Keratinocyte (primary cell): ENCODE results near the gene ARHGEF28. TPM values are rescaled to one million over a fixed set of nuclear protein-coding genes. Genes with fewer than 3 reads are reported as not detected.

ENCODE experiments used
- DNase-seq: peaks from one replicate; pipeline ENCODE4 v3.0.0-alpha.2; 2011; ENCODE audit warnings: low read depth, missing footprints, low spot score
- FAIRE-seq: peaks from 2 replicates; lab custom pipeline; 2011; peaks lifted over from hg19 to GRCh38; lab: Jason Lieb, UNC
- H2AFZ ChIP-seq: 2 replicates; pipeline ENCODE4 v1.6.0; 2012; ENCODE audit warnings: low read length, control low read depth, inconsistent platforms; ENCODE audit not compliant: control insufficient read depth
- H3K27ac ChIP-seq: 2 replicates; pipeline ENCODE4 v1.5.1; 2011; ENCODE audit warnings: low read length; ENCODE audit not compliant: control insufficient read depth, insufficient read depth
- H3K27me3 ChIP-seq: 3 replicates; pipeline ENCODE4 v1.6.0; 2011; ENCODE audit warnings: low read length; ENCODE audit not compliant: control insufficient read depth, insufficient read depth; ENCODE audit errors: extremely low read depth
- H3K36me3 ChIP-seq, 2 experiments: 2 replicates in 1 of 2; 3 replicates in 1 of 2; pipeline ENCODE4 v1.5.1; 2011; ENCODE audit warnings: low read length in 2 of 2, mild to moderate bottlenecking in 1 of 2; ENCODE audit not compliant: control insufficient read depth in 2 of 2, insufficient read depth in 2 of 2; ENCODE audit errors: extremely low read depth in 1 of 2
- H3K4me1 ChIP-seq: 3 replicates; pipeline ENCODE4 v1.5.1; 2011; ENCODE audit warnings: low read length; ENCODE audit not compliant: control insufficient read depth, insufficient read depth; ENCODE audit errors: extremely low read depth
- H3K4me2 ChIP-seq: 3 replicates; pipeline ENCODE4 v1.6.0; 2011; ENCODE audit warnings: low read depth, low read length; ENCODE audit not compliant: control insufficient read depth, insufficient read depth; ENCODE audit errors: extremely low read depth
- H3K4me3 ChIP-seq, 3 experiments: fragments of 200-600 bp in 1 of 3; sonication (generic) in 1 of 3; 2 replicates in 2 of 3; 3 replicates in 1 of 3; pipeline ENCODE4 v1.5.1; 2011 to 2016; ENCODE audit warnings: low read length in 3 of 3, mild to moderate bottlenecking in 3 of 3, control low read depth in 2 of 3, inconsistent platforms in 1 of 3, low read depth in 1 of 3, mixed read lengths in 1 of 3, mixed run types in 1 of 3, moderate library complexity in 1 of 3; ENCODE audit not compliant: control insufficient read depth in 2 of 3, insufficient read depth in 2 of 3; ENCODE audit errors: extremely low read depth in 1 of 3
- H3K79me2 ChIP-seq: 2 replicates; pipeline ENCODE4 v1.6.0; 2012; ENCODE audit warnings: low read length; ENCODE audit not compliant: control insufficient read depth, insufficient read depth
- H3K9ac ChIP-seq: 3 replicates; pipeline ENCODE4 v1.6.0; 2011; ENCODE audit warnings: low read length; ENCODE audit not compliant: control insufficient read depth, insufficient read depth; ENCODE audit errors: extremely low read depth
- H3K9me1 ChIP-seq: 3 replicates; pipeline ENCODE4 v1.6.0; 2011; ENCODE audit warnings: low read length; ENCODE audit not compliant: control insufficient read depth, insufficient read depth; ENCODE audit errors: extremely low read depth
- H3K9me3 ChIP-seq: 2 replicates; pipeline ENCODE4 v1.5.1; 2012; ENCODE audit warnings: low read depth, low read length; ENCODE audit not compliant: control insufficient read depth
- H4K20me1 ChIP-seq: 3 replicates; pipeline ENCODE4 v1.6.0; 2011; ENCODE audit warnings: low read length; ENCODE audit not compliant: control insufficient read depth, insufficient read depth; ENCODE audit errors: extremely low read depth
- EZH2 ChIP-seq: IDR thresholded peaks from one replicate; pipeline ENCODE4 v1.6.1; 2012; ENCODE audit warnings: inconsistent platforms, mild to moderate bottlenecking, low read length, moderate library complexity
- dilution Hi-C: fragments of 300-500 bp; cut with MboI; formaldehyde crosslinking; loops from one replicate; pipeline ENCODE4 v1.7.0; 2020; ENCODE audit warnings: low sequenced_read_pairs; ENCODE audit not compliant: extremely low pct_ligation_motif_present
- polyA plus RNA-seq, 5 experiments: library from polyadenylated mRNA; depleted of rRNA in 3 of 5; stranded (reverse) in 3 of 5; stranded (forward) in 1 of 5; unstranded in 1 of 5; fragments of >200 nt; gene quantifications; 1 replicate in 1 of 5; 2 replicates in 3 of 5; 3 replicates in 1 of 5; pipeline versions ENCODE4 v1.2.1 to v1.2.3, GENCODE V29; 2011 to 2012; ENCODE audit warnings: missing spikeins in 2 of 5, low read depth in 1 of 5, low replicate concordance in 1 of 5
- TF ChIP-seq, protein P1 (sequence below), 3 experiments: IDR thresholded peaks in 1 of 3; conservative IDR thresholded peaks in 1 of 3; optimal IDR thresholded peaks in 1 of 3; 2 replicates in 2 of 3; 3 replicates in 1 of 3; pipeline versions ENCODE3 to v1.5.1; 2011; ENCODE audit warnings: low read length in 3 of 3, mild to moderate bottlenecking in 3 of 3, moderate library complexity in 2 of 3, control low read depth in 1 of 3, inconsistent platforms in 1 of 3; ENCODE audit not compliant: insufficient read depth in 2 of 3; ENCODE audit errors: extremely low read depth in 1 of 3

The ARHGEF28 gene
- polyA plus RNA-seq, 1 donor (not counting 4 experiments of a cell fraction or from before 2014, with no cell fraction given), result 31.6 TPM

DNA sequence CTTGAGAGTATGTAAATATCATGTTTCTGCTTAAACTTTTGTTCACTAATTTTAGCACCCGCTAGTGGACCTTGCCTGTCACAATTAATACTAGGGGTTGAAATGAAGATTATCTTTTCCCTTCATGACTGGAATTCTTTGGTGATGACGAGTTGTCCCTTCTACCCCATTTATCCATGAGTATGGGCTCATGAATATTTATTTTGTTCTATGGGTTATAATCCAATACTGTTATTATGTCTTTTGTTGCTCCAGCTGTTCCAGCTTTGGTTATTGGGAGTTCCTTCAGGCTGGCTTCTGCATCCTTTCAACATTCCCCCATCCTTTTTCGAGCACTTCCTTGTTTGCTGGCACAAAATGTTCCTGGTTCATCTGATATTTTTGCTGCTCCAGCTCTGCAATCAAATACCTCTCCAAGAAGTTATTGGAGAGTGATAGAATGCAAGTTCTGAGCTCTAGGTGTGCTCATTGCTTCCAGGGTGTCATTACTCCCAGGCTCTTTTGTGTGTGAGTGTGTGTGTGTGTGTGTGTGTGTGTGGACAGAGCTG, 19.7 kb upstream of the ARHGEF28 start:
- TF ChIP-seq, protein P1, sequence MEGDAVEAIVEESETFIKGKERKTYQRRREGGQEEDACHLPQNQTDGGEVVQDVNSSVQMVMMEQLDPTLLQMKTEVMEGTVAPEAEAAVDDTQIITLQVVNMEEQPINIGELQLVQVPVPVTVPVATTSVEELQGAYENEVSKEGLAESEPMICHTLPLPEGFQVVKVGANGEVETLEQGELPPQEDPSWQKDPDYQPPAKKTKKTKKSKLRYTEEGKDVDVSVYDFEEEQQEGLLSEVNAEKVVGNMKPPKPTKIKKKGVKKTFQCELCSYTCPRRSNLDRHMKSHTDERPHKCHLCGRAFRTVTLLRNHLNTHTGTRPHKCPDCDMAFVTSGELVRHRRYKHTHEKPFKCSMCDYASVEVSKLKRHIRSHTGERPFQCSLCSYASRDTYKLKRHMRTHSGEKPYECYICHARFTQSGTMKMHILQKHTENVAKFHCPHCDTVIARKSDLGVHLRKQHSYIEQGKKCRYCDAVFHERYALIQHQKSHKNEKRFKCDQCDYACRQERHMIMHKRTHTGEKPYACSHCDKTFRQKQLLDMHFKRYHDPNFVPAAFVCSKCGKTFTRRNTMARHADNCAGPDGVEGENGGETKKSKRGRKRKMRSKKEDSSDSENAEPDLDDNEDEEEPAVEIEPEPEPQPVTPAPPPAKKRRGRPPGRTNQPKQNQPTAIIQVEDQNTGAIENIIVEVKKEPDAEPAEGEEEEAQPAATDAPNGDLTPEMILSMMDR (optimal IDR thresholded peaks at IDR 0.05 in 1 of 3, IDR thresholded peaks at IDR 0.05 in 1 of 3, conservative IDR thresholded peaks at IDR 0.05 in 1 of 3; ENCODE audit: extremely low read depth in 1 of 3, insufficient read depth in 2 of 3, low read length in 3 of 3), result no peak
- no peak for TF ChIP-seq EZH2
- H3K27ac ChIP-seq, result no peak overlapping the region
- H3K36me3 ChIP-seq, result no peaks in the 10 kb centered on the region
- H4K20me1 ChIP-seq, result no peaks in the 10 kb centered on the region
- H3K4me1 ChIP-seq, result peaks cover 21% of the 10 kb centered on the region
- H3K4me3 ChIP-seq, result no peak overlapping the region
- DNase-seq (no peak), FAIRE-seq (no peak)
- no peaks in the 10 kb centered on the region for H3K9me1 ChIP-seq
- peak overlapping the region; percentile 67 for H3K4me2 ChIP-seq
- no peaks in the 10 kb centered on the region for H3K79me2 ChIP-seq
- dilution Hi-C loops, result no loop called here
- no peak overlapping the region for H3K9ac ChIP-seq
- H3K27me3 ChIP-seq, result no peaks in the 10 kb centered on the region
- no peaks in the 10 kb centered on the region for H3K9me3 ChIP-seq
- H2AFZ ChIP-seq, result no peak overlapping the region

DNA sequence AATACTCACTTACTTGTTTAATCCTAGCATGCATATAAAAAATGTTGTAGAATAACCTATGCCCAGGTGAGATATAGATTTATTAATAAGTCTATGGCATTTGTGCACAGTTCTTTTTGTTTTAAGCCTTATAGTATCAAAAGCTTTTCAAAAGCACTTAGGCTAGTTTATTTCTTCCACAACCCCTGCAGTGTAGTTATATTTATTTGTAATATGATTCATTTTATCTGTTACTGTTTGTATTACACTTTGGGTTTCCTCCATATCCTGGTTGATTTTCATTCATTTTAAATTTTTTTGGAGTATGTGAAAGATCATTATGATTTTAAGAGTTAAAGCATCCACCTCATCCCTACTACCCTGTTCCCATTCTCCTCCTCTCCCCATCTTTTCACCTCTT, 18.8 kb upstream of the ARHGEF28 start:
- Histone ChIP-seq H3K4me3 (no peak overlapping the region), H3K79me2 (no peaks in the 10 kb centered on the region), H2AFZ (no peak overlapping the region), H4K20me1 (no peaks in the 10 kb centered on the region), H3K9me1 (no peaks in the 10 kb centered on the region), H3K27me3 (no peaks in the 10 kb centered on the region), H3K9me3 (no peaks in the 10 kb centered on the region), H3K4me1 (peaks cover 21% of the 10 kb centered on the region), H3K27ac (no peak overlapping the region), H3K36me3 (no peaks in the 10 kb centered on the region), H3K4me2 (no peak overlapping the region), H3K9ac (no peak overlapping the region)
- DNase-seq (no peak), FAIRE-seq (no peak)
- dilution Hi-C loops, result no loop called here
- TF ChIP-seq, protein P1 (optimal IDR thresholded peaks at IDR 0.05 in 1 of 3, IDR thresholded peaks at IDR 0.05 in 1 of 3, conservative IDR thresholded peaks at IDR 0.05 in 1 of 3; ENCODE audit: extremely low read depth in 1 of 3, insufficient read depth in 2 of 3, low read length in 3 of 3), result no peak
- no peak for TF ChIP-seq EZH2
